NAMALWA (cell line): ENCODE data around the gene NKG7.
"Not testable (repeated sequence)": the region's sequence is repeated elsewhere in the genome, so short reads cannot be mapped to it uniquely, and the experiment has no call there.

Source experiments
- DNase-seq: peaks from one replicate; pipeline ENCODE4 v3.0.0-alpha.2; 2015; ENCODE audit warnings: low spot score

Gene NKG7, protein sequence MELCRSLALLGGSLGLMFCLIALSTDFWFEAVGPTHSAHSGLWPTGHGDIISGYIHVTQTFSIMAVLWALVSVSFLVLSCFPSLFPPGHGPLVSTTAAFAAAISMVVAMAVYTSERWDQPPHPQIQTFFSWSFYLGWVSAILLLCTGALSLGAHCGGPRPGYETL

DNA sequence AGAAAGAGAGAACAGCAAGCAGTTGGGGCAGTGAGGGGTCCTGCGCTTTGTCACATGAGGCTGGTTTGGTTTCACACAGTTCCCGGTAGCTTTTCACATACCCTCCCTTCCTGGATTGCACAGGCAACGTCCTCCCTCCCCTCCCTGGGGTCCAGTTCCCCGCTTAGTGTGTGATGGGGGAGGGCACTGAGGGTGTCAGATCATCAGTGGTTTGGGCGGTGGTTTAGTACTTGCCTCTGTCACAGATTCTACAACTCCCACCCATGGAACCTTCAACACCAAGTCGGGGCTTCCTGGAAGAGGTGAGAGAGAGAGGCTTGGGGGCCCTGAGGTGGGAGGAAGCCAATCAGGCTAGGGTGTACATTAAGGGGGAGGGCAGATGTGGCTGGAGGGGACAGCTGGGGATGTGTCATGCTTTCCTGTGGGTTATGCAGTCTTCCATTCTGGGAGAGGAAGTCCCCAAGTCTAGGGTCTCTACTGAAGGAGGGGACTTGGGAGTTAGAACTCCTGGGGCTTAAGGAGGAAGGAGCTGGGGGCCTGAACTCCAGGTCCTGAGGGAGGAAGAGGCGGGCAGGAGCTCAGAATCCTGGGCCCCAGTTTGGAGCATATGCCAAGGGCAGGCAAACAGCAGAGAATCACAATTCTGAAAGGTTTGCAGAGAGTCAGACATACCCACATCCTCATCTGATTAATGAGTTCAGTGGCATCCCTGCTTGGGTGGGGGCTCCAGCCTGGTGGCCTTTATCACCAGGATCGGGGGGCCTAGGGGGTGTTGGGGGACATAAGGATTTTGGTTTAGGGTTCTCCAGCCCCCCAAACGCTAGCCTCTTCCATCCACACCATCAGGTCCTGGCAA is at the start of gene NKG7:
Gene NKG7 (minus strand): TSS at position 6 of the 856 bp plus-strand sequence. CDS start 119 bp downstream, outside the sequence.
- no peak for DNase-seq

DNA sequence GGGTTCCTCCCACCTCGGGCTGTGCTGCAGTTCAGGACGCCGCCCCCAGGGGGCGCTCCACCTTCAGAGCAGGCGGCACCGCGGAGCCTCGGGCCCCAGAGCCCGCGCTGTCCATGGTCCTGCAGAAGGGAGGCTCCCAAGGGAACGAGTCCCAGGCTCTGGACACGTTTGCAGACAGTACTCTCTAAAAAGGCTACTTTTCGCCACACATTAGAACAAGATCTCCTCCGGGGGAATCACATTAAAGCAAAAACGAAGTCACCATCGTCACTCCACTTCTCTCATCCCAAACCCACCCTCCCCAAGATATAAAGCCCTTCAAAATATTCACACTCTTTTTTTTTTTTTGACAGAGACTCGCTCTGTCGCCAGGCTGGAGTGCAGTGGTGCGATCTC is 49.6 kb upstream of the NKG7 start:
- DNase-seq = peak; percentile 81

DNA sequence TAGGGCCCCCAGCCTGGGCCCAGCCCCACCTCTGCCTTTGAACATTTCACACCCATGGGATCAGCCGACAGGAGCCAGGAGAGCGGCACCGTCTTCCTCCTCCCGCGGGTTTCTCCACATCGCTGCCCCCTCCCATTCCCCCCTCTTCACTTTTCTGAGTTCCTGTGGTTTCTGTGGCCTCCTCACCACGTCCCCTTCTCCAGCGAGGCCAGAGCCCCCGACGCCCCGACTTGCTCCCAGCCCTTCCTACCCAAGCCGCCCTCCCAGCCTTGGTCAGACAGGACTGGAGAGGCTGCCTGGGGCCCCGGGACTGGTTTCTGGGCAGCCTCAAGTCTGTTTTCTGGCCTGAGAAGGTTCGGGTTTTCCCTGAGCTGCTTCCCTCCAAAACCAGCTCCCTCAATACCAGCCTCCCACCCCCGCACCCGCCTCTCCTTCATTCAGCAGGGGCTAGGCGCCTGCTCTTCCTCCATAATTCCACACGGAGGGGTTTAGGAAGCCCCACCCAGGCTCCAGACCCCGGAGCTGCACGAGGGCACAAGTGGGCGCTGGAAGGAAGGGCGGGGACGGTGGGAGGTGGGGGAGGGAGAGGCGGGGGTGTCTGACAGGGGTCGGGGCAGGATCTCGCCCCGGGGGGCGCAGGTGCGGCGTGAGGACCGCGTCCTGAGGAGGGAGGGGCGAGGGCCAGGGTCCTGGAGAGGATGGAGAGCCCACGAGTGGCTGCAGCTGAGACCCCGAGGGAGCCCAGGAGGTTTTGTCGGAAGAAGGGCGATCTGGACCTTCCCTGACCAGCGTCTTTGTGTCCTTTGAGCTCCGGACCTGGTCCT is 49.0 kb upstream of the NKG7 start:
- DNase-seq = no peak

DNA sequence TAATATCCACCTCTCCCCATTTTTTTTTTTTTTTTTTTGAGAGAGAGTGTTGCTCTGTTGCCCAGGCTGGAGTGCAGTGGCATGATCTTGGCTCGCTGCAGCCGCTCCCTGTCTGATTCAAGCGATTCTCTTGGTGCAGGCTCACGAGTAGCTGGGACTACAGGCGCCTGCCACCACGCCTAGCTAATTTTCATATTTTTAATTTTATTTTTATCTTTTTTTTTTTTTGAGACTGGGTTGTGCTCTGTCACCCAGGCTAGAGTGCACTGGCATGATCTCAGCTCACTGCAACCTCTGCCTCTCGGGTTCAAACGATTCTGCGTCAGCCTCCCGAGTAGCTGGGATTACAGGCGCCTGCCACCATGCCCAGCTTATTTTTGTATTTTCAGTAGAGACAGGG is 48.1 kb upstream of the NKG7 start:
- DNase-seq = not testable (repeated sequence)

DNA sequence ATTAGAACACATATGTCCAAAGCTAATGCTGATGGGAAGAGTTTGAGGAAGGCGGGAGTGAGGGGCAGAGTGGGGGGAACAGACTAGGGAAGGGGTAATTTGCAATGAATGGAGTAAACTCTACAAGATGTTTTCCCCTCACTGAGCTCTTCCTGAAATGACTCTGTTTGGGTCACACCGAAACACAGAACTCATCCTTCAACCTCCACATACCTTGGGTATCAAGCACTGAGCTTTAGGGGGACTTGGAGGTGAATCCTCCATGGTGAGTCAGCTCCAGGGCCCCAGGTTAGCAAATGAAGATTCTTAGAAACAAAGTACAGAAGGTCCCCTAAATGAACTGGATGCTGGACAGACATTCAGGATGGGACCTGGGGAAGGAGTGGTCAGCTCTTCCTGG is 46.3 kb upstream of the NKG7 start:
- no peak for DNase-seq

DNA sequence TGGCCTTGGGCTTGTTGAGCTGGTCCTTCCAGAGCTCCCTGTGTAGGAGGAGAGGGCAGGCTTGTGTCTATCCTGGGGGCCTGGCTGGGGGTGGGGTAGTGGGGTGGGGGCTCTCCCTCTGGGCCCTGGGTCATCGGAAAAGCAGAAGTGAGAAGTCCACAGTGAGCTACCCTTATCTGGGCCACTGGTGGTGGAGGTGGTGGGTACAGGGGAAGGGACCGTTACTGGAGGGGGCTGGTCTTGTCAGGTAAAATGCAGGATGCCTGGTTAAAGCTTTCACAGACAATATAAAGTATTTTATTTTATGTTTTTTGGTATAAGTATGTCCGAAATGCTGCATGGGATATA is 45.3 kb upstream of the NKG7 start:
- DNase-seq = no peak

DNA sequence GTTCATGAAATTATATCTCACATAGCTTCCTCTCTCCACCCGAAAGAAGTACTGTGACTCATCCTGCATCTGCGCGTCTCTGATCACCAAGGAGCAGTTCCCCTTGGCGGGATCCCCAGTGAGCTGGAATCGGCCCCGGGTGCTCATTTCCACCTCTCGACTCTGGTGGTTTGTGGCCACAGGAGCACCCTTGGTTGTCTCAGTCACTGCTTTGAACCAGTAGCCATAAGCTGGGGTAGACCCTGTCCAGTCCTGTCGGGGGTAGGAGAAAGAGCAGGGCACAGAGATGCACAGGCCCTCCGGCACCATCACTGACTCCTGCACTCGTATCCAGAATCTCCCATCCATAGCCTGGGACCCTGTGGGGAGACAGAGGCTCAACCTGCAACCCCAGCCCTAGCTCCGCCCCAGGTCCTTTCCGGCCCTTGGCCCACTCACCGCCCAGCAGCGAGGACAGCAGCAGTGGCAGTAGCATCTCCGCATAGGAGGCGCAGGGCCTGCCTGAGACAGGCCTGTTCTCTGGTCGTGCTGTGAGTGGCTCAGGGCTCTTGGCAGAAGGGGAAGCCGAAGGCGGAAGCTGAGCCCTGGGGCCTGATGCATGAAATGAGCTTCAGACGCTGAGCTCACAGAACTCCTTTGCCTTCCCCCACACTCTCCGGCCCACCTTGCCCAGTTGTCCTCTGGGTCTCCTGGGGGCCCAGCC is 44.8 kb upstream of the NKG7 start, which contains the start of gene SIGLEC10:
Gene SIGLEC10 (minus strand): TSS at position 536 of the 703 bp plus-strand sequence. CDS start 61 bp downstream, at position 475.
- peak; percentile 86 for DNase-seq

DNA sequence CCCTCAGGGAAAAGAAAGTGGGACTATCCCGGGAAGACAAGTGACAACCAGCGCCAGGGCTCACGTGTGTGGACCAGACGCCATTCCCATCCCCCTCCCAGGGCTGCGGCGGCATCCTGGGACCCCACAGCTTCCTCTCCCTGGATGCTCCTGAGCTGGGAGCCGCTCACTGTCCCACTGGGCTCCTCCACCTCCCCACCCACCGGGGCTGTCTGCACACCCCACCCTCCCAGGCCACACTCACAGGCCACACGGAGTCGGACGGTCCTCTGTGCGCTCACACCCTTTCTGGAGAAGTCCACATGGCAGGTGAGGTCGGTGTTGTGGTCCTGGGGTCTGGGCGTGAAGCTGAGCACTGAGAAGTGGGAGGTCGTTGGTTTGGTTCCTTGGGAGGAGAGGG is 44.0 kb upstream of the NKG7 start:
- DNase-seq = not testable (repeated sequence)

DNA sequence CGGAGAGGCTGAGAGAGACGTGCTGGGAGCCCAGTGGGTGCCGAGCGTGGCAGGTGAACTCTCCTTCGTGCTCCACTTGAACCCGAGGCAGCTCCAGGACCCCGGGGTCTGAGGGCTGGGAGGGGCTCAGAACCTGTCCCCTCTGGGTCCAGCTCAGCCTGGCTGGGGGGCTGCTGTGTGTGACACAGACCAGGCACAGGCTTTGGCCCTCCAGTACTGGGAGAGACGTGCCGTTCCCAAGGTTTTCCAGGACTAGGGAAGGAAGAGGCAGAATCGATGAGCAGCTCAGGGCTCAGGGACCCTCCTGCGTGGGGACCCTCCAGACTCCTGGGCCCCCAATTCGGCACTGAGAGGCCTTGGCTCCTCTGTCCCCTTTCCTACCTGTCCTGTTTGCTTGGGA is 42.7 kb upstream of the NKG7 start:
- no peak for DNase-seq

DNA sequence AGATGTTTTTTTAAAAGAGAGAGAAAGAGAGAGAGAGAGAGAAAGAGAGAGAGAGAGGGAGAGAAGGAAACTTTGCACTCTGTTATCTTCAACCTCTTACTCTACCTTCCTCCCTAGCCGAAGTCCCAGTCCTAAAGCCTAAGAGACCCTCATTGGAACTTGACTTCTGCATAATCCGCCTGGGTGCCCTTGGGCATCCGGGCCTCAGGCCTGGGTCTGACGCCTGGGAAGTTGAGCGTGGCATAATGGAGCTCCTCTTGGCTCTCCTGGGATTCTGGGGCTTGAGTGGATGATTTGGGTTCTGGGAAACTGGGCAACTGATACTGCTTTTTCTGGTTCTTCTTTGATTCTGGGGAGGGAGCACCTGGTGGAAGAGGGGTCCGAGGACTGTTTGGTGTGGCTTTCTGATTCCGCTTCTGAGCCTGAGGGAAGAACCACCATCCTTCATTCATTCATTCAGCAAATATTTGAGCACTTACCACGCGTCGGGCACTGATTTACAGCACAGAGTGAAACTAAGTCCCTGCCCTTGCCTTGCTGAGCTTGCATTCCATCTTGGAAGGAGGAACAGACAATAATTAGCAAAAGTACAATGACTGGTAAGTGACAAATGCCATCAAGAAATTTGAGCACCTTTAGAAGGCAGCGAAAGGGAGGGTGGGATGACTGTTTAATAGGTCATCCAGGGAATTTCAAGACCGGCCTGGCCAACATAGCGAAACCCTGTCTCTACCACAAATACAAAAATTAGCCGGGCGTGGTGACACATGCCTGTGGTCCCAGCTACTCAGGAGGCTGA is 38.7 kb upstream of the NKG7 start:
- DNase-seq = no peak

DNA sequence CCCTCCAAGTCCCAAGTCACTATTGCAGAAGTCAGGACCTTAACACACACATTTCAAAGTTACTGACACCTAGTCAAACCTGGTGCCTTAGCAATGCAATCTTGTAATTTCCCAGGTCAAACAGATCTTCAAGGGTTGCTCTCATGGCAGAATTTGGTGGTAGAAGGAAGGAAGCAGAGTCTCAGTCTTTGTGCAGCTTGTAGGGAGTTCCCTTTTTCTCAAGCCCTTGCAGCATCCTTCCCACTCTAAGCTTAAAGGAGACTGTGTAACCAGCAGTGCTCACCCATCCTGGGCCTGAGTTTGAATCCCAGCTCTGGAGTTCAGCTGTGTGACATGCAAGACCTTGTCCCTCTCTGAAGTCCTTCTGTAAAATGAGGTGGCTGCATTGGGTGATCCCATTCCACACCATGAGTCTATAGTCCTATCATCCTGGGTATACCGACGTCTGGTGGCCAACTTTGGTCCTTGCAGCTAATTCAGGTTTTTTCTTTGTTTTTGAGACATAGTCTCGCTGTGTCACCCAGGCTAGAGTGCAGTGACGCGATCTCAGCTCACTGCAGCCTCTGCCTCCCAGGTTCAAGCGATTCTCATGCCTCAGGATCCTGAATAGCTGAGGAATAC is 35.2 kb upstream of the NKG7 start:
- DNase-seq = peak; percentile 76

DNA sequence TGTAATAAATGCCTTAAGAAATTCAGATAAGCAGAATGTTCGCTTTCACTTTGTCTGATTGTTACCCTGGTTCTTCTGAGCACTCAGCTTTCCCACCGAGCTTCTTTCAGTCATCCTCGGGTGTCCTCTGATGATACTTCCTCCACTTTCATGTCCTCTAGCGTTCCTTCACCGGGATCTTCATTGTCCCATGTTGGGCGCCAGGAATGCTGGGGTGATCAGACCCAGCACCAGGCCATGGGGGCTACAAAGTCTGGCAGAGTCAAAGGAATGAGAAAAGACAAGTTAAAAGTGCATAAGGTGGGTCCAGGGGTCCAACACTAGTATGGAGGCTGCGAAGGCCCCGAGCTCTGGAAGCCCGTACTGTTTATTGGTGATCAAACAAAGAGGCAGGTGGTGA is 29.7 kb upstream of the NKG7 start:
- no peak for DNase-seq

DNA sequence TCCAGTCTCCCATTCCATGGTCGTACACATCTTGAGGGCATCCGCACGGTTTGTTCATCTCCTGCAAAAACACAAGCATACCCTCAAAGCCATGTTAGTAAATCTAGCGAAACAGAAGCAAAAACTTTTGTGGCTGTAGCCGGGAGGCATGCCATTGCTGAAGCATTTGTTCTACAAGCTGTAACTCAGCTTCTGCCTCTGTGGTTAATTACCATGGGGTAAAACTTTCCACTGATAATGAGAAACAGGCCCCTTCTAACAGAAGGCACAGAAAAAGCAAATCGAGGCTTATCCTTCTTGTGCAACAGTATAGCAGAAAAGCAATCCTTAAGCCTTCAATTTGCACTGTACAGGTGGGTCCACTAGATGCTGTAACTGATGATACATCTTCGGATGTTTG is 27.5 kb upstream of the NKG7 start:
- not testable (repeated sequence) for DNase-seq

DNA sequence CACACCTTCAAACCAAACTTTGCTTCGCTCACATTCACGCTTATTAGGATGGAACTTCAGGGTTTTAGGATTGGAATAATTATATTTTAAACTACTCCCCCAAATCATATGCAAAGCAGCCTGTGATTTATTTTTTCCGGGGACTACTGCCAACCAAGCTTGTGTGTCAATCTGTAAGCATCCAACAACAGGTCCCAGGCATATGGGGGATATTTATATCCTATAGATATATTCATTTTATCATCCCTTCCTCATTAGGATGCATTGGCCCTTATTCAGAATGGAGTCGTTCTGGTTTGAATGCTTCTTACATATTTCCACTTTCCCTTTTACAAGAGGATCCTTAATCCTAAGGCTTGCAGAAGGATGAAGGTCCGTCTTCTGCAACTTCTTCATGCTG is 26.8 kb upstream of the NKG7 start:
- DNase-seq = no peak

DNA sequence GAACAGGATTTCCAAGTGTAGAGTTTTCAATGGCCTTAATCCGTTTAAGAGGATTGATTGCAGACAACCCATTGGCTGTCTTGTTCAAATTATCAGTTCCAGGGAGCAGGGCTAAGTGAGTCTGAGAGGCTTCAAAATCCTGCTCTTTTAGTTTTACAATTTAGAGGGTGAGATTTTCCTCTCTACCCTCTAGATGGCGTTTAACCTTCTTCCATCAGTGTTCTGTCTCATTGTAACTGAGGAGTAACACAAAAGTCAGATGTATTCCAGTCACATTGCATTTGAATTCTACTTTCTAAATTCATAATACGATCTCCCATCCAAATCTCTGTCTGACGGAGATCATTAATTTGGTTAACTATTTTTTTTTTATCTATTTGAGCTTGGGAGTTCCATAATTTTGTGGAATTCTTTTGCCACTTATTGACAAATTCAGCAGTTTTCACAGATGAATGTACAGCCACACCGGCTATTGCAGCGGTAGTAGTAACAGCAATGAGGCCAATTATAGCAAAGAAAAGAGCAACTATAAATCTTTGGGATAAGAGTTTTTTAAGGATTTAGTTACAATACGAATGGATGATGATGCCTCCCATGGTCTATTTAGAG is 25.7 kb upstream of the NKG7 start:
- DNase-seq = peak; percentile 72

DNA sequence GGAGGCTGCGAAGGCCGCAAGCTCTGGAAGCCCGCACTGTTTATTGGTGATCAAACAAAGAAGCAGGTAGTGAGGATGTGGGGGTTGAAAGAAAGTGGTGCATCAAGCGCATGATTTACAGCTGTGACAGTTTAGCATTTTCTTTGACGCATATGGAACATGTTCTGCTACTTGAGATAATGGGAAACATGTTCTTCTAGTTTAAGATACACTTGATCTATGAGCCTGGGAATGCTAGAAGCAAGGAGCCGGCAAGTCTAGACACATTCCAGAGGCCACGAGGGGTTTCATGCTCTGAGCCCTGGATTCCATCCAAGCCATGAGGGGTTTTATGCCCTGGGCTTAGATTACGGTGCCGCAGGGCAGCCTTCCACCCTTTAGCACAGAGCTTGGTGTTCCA is 25.0 kb upstream of the NKG7 start:
- not testable (repeated sequence) for DNase-seq

DNA sequence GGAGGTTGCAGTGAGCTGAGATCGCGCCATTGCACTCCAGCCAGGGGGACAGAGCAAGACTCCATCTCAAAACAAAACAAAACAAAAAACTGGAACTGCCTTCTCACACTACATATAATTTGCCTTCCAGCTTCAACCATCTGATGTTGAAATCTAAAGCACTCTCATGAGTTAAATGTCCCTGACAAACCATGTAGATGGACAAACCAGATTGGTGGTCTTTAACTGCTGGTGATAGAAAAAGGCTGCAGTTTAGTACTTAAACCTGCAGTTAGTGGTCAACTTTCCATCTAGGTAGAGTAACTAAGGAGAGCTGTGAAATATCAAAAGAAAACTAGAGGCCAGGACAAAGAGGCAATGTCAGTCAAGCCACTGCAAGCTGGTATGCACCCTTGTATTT is 23.7 kb upstream of the NKG7 start:
- DNase-seq = no peak

DNA sequence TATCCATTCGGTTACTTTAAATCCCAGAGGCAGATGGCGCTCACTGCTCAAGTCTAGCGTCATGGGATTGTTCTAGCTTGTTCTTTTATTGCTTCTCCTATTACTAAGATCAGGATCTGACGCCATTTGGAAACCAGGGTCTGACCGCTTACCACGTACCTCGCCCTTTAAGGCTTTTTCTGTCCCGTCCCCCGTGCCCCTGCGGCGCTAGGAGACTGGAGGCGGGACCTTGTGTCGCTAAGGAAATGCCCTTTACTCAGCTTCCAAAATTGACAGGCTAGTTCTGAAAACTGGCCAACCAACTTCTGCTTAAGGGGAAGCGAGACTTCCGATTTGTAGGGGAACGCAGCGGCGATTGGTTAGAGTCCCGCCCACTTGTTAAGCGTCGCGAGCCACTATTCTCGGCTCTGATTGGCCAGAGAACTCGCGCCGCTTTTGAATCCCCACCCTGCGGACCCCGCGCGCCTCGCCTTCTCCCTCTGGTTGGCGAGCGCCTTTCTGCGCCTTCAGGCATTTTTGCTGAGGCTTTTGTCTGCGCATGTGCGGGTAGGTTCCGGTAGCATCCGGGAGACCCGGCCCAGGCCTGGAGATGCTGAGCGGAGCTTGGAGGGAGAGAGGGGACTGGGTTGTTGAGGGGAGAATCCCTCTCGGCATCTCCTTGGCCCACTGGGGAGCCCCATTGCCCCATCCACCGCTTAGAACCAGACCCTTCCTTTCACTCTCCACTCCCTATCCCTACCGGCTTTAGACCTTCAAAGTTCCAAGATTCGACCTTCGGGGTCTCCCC is 21.8 kb upstream of the NKG7 start:
- peak; percentile 99 for DNase-seq

DNA sequence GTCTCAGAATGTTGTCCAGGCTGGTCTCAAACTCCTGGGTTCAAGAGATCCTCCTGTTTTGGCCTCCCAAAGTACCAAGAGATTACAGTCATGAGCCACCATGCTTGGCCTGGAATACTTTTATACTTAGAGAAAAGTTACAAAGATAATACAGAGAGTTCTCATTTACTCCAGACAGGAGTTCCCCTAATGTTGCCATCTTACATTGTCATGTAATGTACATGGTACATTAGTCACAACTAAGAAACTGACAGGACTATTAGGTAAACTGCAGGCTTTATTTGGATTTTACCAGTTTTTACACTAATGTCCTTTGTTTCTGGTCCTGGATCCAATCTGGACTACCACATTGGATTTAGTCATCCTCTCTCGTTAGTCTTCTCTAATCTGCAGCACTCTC is 20.2 kb upstream of the NKG7 start:
- no peak for DNase-seq
